Fibroblast of villous mesenchyme (primary cell): Measurements from ENCODE around the gene C5orf22. TPM values are rescaled to one million over a fixed set of nuclear protein-coding genes. Genes with fewer than 3 reads are reported as not detected.
A peak's percentile ranks its signal among the peaks of the same experiment; 100 is the strongest.

Experiments used
- DNase-seq: peaks from one replicate; pipeline ENCODE4 v3.0.0-alpha.2; 2010; ENCODE audit warnings: low read depth
- H3K4me3 ChIP-seq: 2 replicates; pipeline ENCODE4 v1.5.1; 2011; ENCODE audit warnings: low read depth, mild to moderate bottlenecking, low read length
- total RNA-seq: library from RNA; depleted of rRNA; stranded (reverse); fragments of >200 nt; gene quantifications from 2 replicates; pipeline ENCODE4 v1.2.3, GENCODE V29; 2012
- TF ChIP-seq, protein P1 (sequence below): IDR thresholded peaks from 2 replicates; pipeline ENCODE4 v1.5.1; 2012; ENCODE audit warnings: low read depth, mild to moderate bottlenecking, low read length; ENCODE audit not compliant: insufficient read depth

The C5orf22 gene
- total RNA-seq, 1 donor = 42.3 TPM

DNA sequence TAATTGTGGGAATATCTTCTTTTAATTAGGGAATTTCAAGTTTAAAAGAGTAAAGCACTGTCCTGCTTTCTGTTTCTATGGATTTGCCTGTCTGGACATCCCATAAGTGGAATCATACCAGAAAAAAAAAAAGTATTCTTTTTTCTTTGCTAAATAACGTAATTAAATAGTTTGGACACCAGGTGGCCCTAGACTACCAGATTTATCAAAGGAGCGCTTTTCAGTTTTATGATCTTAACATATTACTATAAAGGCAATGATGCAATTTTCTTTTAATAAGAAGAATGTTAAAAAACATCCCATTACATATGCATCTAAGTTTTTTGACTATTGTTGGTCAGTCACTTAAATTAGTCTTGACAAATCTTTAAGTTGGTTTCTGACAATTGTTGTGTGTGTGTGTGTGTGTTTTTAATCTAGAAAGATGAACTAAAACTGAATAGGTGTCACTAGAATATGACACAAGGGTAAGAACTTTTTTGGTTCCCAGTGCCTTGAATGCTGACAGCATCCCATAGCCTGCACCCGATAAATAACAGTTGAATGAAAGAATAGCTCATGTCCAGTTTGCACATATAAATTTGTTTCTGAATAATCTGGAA lies 49.5 kb downstream of the C5orf22 start:
- peak; percentile 64 for DNase-seq
- TF ChIP-seq, protein P1, sequence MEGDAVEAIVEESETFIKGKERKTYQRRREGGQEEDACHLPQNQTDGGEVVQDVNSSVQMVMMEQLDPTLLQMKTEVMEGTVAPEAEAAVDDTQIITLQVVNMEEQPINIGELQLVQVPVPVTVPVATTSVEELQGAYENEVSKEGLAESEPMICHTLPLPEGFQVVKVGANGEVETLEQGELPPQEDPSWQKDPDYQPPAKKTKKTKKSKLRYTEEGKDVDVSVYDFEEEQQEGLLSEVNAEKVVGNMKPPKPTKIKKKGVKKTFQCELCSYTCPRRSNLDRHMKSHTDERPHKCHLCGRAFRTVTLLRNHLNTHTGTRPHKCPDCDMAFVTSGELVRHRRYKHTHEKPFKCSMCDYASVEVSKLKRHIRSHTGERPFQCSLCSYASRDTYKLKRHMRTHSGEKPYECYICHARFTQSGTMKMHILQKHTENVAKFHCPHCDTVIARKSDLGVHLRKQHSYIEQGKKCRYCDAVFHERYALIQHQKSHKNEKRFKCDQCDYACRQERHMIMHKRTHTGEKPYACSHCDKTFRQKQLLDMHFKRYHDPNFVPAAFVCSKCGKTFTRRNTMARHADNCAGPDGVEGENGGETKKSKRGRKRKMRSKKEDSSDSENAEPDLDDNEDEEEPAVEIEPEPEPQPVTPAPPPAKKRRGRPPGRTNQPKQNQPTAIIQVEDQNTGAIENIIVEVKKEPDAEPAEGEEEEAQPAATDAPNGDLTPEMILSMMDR = peak; percentile 47
- no peak overlapping the region for H3K4me3 ChIP-seq

DNA sequence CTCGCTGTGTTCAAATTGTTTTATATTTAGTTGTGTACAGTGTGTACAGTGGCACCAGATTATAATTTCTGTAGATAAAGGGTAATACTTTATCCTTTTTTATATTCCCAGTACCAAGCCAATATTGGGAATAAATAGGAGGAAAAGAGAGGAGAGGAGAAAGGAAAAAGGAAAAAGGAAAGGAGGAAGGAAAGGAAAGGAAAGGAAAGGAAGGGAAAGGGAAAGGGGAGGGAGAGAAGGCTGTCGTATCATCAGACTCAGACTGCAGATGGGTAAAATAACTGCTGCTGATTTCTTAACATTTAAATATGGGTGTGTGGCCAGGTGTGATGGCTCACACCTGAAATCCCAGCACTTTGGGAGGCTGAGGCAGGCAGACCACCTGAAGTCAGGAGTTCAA lies 51.0 kb downstream of the C5orf22 start:
- H3K4me3 ChIP-seq = no peak overlapping the region
- DNase-seq = no peak
- TF ChIP-seq, protein P1 = no peak

DNA sequence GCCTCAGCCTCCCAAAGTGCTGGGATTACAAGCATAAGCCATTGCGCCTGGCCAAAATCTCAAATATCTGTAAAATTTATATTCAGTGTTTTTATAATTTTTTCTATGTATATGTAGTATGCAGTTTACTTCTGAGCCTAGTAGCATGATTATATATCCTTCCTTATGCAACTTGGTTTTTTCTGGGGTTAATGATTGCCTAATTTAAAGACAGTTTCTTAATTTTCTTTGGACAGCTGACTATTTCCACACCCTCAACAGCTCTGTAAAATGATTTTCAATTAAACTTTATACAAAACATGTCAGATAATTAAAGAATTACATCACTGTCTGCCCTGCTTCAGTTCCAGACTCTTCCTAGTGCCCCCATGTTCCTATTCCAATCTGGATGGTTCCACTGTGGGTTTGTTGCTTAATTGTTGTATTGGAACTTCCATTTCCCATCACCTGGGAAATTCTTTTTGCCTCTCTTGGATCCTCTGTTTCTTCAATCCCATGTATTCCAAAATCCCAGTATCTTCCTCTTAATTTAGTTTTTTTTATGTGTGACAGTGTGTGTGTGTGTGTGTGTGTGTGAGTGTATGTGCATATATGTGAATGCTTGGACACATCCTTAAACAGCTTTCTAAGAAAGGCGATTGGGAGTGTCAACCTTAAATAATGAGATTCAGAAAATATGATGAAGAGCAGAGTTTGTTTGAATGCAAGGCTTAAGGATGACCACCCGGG lies 53.2 kb downstream of the C5orf22 start:
- TF ChIP-seq, protein P1 = no peak
- DNase-seq = no peak
- H3K4me3 ChIP-seq = no peak overlapping the region

DNA sequence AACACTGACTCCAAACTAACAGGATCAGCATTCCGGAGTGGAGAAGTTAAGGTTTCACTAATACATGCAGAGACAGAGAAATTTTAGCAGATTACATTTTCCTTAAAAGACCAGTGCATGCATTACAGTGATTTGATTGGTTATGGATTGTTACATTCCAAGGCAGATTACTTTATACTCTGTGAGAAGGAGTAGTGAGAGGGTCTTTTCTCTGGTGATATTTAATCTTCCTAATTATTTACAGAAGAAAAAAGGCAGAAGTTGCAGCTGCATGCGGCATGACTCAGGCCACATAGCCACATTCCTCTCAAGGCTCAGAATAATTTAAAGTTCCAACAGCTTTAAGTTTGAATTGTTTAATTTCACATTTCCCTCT lies 53.8 kb downstream of the C5orf22 start:
- TF ChIP-seq, protein P1 = no peak
- DNase-seq = no peak
- no peak overlapping the region for H3K4me3 ChIP-seq

DNA sequence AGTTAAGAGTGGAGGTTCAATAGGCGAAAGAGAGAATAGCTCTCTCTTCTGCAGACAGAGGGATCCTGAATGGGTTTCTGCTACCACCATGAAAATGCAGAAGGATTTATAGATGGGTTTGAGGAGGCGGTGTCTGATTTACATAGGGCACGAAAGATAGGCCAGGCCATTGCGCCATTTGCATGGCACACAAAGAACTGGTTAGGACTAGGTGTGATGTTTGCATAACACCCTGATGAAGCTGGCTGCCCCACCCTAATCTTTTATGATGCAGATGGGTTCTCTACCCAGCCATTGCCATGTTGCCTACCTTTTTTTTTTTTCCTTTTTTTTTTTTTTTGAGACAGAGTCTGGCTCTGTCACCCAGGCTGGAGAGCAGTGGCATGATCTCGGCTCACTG lies 55.4 kb downstream of the C5orf22 start:
- no peak for DNase-seq
- TF ChIP-seq, protein P1 = no peak
- H3K4me3 ChIP-seq = no peak overlapping the region

DNA sequence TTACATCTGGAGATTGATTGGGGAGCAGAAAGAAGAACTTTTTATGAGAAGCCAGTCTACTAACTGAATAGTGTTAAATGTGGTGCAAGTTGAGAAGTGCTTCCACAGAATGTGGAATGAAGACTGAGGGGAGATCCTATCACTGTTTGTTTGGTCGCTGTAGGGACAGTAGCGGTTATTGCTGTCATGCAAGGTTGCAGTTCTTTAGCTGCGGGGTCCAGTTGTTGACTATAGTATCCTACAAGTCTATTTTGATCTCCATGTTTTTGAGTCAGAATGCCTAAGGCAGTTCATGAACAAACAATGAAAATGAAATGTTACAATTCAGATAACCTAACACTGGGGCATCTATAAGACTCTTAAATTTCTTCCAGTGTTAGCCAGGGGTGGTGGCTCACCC lies 61.6 kb downstream of the C5orf22 start:
- no peak overlapping the region for H3K4me3 ChIP-seq
- TF ChIP-seq, protein P1 = no peak
- no peak for DNase-seq
